ENCODE results near the gene RGS12.
A peak's percentile ranks its signal among the peaks of the same experiment; 100 is the strongest.
"Not testable (repeated sequence)": the region's sequence is repeated elsewhere in the genome, so short reads cannot be mapped to it uniquely, and the experiment has no call there.

The RGS12 gene

DNA sequence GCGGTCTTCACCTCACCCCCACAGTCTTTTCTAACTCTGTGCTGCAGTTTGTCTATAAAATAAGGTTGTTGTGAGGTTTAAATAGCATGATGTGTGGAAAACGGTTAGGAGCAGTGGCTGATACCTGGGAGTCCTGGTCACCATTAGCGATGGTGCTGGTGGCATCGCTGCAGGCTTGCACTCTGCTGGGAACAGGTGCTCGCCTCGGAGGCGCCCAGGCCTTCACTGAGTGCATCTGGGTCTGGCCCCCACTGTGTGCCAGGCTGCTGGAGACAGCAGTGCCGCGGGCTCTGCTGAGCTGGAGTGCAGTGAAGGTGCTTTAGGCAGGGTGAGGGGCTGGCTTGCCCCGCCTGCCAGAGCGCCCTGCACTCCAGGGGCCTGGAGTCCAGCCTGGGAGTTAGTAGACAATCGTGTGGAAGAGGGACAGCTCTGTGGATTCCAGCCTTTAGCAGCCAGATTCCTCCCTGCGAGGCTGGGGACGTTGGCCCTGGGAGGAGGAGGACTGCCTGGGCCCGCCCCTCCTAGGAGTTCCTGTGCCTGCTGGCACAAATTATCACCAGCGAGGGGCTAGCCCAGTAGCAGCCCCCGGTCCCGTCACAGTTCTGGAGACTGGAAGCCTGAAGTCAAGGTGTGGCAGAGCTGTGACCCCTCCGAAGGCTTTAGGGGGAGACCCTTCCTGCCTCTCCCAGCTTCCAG lies 7.3 kb downstream of the RGS12 start:
- DNase-seq, result no peak

- DNase-seq, result not testable (repeated sequence)
Measured at GRCh38 chr4:3300882-3301281, 8.1 kb downstream of the RGS12 start.

- DNase-seq, result no peak
Measured at GRCh38 chr4:3301450-3302172, 8.8 kb downstream of the RGS12 start.

DNA sequence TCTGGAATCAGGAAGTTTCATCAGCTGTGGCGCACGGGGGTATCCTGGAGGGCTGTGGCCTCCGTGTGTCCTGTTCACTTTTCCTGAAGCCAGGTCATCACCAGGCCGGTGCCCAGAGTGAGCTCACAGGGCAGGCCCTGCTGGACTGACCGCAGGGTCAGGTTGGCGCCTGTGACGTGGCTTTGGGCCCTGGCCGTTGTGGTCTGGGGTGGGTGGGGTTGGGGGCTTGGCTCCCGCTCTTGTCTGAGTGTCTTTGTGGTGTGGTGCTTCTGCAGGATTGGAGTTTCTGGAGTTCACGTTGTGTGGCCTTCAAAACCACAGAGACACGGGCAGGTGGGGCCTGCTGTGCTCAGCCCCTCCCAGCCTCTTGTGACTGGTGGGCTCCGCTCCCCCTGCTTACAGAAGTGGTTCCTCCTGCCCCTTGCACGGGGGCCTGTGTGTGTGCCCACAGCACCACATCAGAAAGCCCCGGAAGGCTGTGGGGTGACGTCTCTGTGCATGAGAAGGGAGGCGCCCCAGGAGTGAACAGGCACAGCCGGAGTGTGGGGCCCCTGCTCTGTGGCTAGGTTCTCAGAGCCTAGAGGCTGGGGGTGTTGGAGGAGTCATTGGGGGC lies 9.5 kb downstream of the RGS12 start:
- no peak for DNase-seq

DNA sequence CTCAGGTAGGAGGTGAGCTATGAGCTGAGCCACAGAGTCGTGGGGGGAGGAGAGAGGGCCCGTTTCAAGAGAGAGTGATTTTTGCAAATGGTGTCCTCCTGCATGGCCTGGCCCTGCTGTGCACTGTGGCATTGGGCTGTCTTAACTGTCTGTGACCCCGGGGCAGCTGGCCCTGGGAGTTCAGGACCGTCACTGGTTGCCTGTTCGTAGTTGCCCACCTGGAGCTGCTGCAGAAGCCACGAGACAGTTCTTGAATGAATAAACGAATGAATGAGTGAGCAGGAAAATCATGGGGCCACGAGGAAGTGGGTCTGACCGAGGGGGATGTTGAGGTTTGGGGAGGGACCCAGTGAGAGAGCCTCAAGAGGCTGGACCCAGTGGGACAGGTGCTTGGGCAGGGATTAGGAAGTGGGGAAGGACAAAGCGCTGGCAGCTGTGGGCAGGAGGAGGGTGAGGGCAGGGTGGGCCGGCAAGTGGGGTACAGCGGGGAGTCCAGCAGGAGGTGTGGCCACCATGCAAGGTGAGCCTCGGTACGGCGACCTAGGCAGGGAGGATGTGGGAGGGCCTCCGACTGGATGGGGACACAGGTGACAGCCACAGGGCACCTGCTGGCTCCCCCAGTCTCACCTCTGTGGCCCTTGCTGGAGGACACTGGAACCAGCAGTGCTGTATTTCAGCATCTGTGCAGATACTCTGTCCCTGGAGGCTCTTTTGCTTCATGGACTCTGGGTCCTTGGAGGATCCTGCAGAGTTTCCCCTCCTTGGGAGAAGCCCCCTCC lies 10.2 kb downstream of the RGS12 start:
- DNase-seq, result no peak

- no peak for DNase-seq
Measured at GRCh38 chr4:3303565-3303824, 10.7 kb downstream of the RGS12 start.

- peak; percentile 39 for DNase-seq
Measured at GRCh38 chr4:3303923-3304710, 11.3 kb downstream of the RGS12 start.

DNA sequence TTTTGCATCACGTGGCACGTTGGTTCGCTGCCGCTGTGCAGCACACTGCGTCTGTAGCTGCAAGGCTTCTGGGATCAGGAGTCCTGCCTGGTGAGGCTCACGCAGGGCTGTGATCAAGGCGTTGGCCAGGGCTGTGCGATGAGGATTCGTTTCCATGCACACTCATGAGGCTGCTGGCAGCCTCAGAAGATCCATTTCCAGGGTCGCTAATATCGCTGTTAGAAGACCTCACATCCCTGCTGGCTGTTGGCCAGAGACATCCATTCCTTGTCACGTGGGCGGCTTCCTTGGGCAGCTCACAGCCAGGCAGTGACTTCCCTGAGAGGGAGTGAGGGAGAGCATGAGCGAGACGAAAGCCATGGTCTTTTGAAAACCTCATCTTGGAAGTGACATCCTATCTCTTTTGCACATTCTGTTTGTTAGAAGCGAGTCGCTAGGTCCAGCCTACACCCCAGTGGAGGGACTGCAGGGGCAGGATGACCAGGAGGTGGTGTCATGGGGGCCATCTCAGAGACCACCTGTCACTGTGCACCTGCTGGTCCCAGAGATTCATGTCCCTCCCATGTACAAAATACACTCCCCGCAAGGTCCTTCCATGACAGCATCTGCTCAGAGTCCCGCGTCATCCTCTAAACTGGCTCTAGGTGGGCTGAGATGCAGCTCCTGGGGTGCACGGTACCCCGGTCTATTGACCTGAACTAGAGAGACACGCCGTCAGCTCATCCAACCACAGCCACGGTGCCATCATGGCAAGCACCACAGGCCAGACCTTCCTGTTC lies 12.2 kb downstream of the RGS12 start:
- DNase-seq, result peak; percentile 45

DNA sequence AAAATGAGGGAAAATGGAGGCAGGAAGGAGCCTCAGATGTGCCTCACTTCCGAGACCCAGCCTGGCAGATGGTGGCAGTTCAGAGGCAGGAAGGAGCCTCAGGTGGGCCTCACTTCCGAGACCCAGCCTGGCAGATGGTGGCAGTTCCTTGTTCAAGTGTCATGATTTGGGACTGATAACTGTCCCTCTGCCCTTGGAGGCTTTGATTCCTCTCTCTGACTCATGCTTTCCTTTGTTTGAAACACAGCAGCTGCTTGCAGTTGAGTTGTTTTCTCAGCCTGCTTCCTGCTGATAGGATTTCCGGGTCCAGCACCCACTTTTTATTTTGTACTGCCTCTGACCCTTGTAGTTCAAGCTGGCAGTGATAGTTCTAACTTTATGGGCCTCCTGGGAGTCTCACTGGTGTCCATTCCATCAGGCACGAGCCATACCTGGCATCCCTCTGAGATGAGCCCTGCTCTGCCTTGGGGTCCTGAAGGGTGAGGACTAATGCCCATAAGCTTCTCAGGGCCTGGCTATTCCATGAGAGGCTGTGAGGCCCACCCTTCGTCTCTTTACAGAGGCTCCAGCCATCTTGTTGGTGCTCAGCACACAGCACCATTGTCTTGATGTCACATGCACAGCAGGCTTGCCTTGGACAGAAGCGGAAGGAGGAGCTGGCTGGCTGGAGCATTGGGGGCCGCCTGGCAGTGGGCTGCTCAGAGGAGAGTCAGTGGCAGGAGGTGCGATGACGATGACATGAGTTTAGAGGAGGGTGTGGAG lies 13.0 kb downstream of the RGS12 start:
- peak; percentile 37 for DNase-seq

- DNase-seq, result no peak
Measured at GRCh38 chr4:3306450-3306849, 13.6 kb downstream of the RGS12 start.

GRCh38 chr4:3307060-3307459 lies 14.2 kb downstream of the RGS12 start:
- DNase-seq, result peak; percentile 49

DNA sequence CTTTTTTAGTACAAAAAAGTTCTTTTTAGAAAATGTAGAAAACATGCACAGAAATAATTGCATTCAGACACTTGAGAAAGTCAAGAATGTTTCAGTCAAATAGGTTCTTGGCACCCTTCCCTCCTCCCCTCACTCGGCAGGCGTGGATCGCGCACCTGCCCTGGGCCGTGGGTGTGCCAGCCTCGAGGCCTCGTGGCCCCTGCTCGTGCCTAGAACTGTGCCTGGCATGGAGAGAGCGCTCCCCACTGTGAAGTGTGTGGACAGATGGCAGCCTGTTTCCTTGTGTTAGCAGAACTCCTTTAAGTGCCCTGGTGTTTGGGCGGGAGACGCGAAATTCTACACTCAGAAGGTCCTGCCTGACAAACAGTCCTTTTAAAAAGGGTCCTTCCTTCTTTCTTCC lies 14.7 kb downstream of the RGS12 start:
- peak; percentile 49 for DNase-seq

DNA sequence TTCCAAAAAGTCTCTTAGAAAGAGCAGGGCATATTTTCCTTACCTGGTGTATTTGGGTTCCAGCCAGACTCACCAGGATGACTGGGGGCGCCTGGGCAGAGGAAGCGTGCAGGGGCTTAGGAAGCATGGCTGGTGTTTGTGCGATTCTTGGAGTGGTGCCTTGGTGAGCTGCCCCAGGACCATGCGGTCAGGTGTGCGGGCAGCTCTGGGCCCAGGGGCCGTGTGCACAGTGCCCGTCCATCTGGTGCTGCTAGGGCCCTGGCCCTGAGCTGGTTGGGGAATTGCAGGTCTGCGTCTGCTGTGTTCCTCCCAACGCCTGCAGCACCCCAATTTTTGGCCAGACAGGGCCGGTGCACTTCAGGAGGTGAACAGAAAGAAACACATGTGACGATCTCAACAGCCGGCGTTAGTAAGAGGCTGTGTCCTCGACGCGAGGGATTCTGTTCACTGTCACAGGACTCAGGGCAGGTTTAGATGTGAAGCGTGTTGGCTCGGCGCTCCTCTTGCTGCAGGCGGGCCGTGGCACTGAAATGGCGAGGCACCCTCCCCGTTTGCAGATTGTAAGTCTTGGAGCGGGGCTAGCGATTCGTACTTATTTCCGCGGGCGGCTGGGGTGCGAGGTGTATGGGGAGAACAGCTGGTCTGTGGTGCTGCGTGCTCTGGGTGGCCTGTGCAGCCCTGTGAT lies 15.2 kb downstream of the RGS12 start:
- DNase-seq, result no peak

GRCh38 chr4:3308691-3309090 lies 15.9 kb downstream of the RGS12 start:
- DNase-seq, result peak; percentile 31

GRCh38 chr4:3310301-3311094 lies 17.7 kb downstream of the RGS12 start:
- no peak for DNase-seq

DNA sequence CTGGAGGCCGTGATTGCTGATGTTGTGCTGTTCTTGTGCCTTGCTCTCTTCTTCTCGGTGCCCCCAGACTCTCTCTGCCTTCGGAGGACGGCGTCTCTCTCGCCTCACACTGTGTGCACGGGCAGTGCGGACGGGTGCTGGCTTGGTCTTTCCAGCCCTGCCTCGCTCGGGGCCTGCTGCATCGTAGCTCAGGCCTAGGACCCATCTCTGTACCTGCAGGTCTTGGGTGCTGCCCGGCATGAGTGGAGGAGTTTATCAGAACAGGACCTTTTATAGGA lies 18.2 kb downstream of the RGS12 start:
- DNase-seq, result no peak

DNA sequence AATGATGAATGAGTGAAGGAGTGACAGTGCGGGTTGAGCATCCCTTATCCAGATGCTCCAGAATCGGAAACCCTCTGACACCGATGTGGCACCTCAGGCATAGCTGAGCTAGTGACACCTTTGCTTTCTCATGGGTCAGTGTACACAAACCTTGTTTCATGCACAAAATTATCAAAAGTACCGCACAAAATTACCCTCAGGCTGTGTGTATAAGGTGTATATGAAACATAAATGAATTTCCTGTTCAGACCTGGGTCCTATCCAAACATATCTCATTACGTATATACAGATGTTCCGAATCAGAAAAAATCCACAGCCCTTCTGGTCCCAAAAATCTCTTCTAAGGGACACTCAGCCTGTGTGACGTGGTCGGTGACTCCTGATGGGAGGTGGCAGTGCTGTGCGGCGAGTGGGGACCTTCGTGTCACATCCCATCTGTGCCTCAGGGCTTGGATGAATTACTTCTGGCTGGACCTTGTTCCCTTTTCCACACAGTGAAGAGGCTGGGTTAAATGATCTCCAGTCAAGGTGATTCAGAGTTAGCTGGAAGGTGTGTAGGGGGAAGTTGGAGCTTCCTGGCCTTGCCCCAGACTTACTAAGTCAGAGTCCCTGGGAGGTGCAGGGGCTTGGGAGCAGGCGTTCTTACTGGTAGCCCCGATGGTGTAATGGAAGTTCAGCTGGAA lies 18.8 kb downstream of the RGS12 start:
- no peak for DNase-seq

DNA sequence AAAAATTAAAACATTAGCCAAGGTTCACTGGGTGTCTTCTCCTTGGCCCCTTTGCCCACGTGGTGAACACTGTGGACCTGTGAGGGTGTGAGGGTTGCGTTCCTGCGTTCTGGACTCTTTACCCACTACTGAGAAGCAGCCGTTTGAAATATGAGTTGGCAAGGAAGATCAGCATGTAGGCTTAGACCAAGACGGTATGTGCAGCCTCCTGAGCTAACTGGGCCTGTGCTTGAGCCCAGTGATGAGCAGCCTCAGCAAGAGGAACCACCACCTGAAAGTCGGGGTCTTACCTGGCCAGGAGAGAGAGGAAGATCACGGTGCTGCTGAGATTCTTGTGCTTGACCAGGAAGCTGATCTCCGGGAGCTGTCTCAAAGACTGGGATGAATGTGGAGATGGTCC lies 19.5 kb downstream of the RGS12 start:
- DNase-seq, result no peak

DNA sequence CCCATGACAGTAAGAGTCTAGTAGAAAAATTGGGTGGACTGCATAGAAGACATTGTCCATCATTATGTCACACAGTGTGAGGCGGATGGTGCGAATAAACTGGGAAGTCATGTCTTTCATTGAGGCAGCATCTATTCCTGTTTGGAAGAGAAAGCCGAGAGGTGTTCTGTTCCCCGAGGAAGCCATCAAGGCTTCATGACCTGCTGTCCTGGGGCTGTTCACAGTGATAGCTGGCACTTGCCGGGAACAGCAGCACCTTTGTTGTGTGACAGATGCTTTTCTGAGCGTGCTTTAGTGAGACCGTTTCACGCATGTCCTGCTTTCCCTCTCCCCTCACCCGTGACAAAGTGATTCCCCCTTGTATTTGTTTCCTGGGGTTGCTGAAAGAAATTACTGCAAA lies 20.3 kb downstream of the RGS12 start:
- no peak for DNase-seq
